Hair follicular keratinocyte (primary cell): Measurements from ENCODE around the gene ZNF215. TPM values are rescaled to one million over a fixed set of nuclear protein-coding genes. Genes with fewer than 3 reads are reported as not detected.

ENCODE experiments used
- total RNA-seq: library from RNA; depleted of rRNA; stranded (reverse); fragments of >200 nt; gene quantifications from 2 replicates; pipeline ENCODE4 v1.2.3, GENCODE V29; 2015

Gene ZNF215
- total RNA-seq: 3.8 and 5.3 TPM in 2 replicates

DNA sequence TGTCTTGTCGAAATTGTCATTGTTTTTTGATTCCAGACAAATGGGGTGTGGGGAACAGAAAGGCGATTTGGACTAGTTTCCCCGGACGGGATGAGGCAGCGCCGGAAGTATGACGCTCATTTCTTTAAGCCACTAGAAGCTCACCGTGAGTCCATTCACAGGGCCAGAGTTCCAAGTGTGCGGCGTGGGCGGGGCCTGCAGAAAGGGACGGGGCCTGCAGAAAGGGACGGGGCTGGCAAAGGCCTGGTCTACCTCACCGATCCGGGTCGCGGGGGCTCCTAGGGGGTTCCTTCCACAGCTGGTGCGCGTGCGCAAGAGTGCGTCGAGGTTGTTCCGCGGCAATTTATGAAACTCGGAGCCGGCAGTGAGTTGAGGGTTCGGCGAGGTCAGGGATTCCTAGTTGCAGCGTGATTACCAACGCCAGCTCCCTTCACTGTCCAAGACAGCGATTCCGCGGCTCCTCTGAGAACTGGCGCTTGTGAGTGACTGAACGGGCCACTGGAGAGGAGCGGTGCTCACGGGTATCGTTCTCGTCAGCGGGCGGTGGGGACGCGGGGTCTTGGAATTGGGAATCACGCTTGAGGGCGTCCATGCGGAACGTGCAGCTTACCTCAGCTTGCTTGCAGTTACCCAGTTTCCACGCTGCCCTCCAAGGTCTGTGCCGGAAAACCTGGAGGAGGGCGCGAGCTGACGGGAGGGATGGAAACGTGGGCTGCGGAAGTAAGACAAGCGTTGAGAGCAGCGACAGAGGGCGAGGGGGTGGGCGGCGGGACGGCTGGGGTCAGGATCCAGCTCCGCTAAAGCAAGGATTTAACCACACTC is at the start of gene ZNF215:
Gene ZNF215 (plus strand): TSS at position 219 of the 822 bp plus-strand sequence. CDS start 5,847 bp downstream, outside the sequence.

DNA sequence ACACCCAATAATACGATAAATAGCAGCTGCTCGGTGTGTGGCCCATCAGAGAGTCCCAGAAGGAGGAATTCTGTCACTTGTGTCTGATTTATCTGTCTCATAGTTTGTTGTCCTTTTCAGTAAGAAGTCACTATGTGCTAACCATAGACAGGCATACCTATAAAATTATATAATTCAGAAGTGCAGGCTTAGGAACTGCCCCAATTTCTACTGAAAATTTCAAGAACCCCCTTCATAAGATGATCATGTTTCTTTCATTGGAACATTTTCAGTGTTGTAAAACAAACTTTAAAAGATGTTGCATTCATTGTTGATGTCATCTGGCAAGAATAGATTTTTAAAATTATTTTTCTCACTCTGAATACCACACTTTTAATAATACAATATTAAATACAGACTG is 33.8 kb upstream of the ZNF215 start, which contains the start of gene OR2D2:
Gene OR2D2 (minus strand): TSS at position 101 of the 400 bp plus-strand sequence. CDS start 0 bp downstream, at position 101.

DNA sequence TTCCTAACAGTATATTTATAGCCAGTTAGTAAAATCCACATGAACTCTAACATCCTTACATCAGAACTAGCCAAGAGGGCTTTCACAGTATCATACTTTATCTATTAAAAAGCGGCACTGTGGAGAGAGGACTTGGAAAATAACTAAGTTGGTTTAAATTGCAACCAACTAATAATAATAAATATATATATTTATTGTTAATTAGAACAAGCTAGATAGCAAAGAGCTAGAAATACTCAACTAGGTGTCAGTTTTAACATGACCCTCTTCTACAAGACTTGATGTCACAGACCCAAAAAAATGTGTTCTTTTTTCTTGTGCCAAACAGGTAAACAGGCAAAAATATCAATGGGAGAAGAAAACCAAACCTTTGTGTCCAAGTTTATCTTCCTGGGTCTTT is 5.5 kb upstream of the ZNF215 start, which contains the start of gene OR2D3:
Gene OR2D3 (plus strand): TSS at position 301 of the 400 bp plus-strand sequence. CDS start 0 bp downstream, at position 301.

Other genes starting within 250 kb of the ZNF215 start
- gene MRPL17, start 243.1 kb upstream of the ZNF215 start, total RNA-seq: 54.1 and 63.7 TPM in 2 replicates
- gene OR2AG2, start 154.4 kb upstream of the ZNF215 start, total RNA-seq: 0.11 TPM in 1 of 2 replicates, not detected in the other
- not detected in 2 replicates for gene OR2AG1, start 143.4 kb upstream of the ZNF215 start, total RNA-seq
- gene OR6A2, start 126.7 kb upstream of the ZNF215 start, total RNA-seq: not detected in 2 replicates
- gene OR10A5, start 80.7 kb upstream of the ZNF215 start, total RNA-seq: not detected in 2 replicates
- gene OR10A2, start 63.4 kb upstream of the ZNF215 start, total RNA-seq: not detected in 2 replicates
- not detected in 2 replicates for gene OR10A4, start 49.8 kb upstream of the ZNF215 start, total RNA-seq
- gene OR2D2, start 33.9 kb upstream of the ZNF215 start, total RNA-seq: not detected in 2 replicates
- gene OR2D3, start 5.4 kb upstream of the ZNF215 start, total RNA-seq: not detected in 2 replicates
- gene ZNF214, start 93.9 kb downstream of the ZNF215 start, total RNA-seq: 1.1 and 2.1 TPM in 2 replicates
- gene NLRP14, start 94.1 kb downstream of the ZNF215 start, total RNA-seq: 0.04 and 0.08 TPM in 2 replicates
- gene RBMXL2, start 162.6 kb downstream of the ZNF215 start, total RNA-seq: not detected in 2 replicates